HL-60 (cell line): ENCODE results near the gene EPHA1.

Source experiments
- CTCF ChIP-seq: IDR thresholded peaks from one replicate; pipeline ENCODE4 v1.5.1; 2011; ENCODE audit warnings: low read length, control low read depth, inconsistent platforms; ENCODE audit not compliant: insufficient read depth
- REST ChIP-seq: IDR thresholded peaks from 2 replicates; pipeline ENCODE4 v1.6.1; 2012; ENCODE audit warnings: low read depth; ENCODE audit not compliant: insufficient replicate concordance

- TF ChIP-seq REST: no peak
- no peak for TF ChIP-seq CTCF
Observed at GRCh38 chr7:143355450-143356385, 52.9 kb downstream of the EPHA1 start.
